ENCODE data around the gene TBC1D22A. TPM values are rescaled to one million over a fixed set of nuclear protein-coding genes. Genes with fewer than 3 reads are reported as not detected.

Gene TBC1D22A
- total RNA-seq, 4 donors from 2014 or later: 31.2 to 111 (median 41.8) TPM

DNA sequence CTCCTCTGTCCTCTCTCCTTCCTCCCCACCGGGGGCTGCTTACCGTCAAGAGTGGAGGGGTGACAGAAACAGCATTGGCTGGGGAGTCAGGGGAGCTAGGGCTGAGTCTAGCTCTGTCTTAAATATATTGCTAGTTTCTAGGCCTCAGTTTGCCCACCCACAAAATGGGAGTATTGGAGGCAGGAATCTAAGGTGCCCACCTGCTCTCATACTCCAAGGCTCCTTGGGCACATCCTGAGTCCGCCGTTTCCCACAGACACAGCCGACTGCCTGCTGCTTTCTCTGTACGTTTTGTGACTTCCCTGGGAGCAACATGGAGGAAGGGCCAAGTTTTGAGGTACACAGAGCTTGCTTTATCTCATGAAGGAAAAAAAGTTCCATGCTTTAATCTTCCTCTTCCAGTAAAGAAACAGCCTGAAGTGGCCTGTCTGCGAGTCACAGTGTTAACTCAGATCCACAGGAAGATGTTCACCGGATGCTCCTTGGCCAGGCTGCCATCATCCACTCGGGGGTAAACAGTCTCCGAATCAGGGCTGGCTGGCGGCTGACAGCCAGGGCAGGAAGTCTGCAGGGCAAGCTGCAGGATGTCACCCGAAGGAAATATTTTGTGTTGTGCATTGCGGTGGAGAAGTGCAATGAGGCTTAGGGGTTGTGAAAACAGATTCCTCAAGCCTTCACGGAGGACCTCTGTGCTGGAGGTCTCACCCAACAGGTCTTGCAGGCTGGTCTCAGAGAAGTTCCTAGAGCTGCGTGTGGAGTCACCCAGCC, 13.4 kb upstream of the TBC1D22A start:
- 52% methylated on average over 15 of the region's 15 CpGs; no CpG with 5 or more reads in 1 of the 2 donors for WGBS, 2 donors (ENCODE audit: low coverage in 1 of 2)
- no peak for DNase-seq
- Histone ChIP-seq H3K36me3 (no peaks in the 10 kb centered on the region), H3K27me3 (no peaks in the 10 kb centered on the region), H3K4me3 (no peak overlapping the region), H3K27ac (peak overlapping the region; percentile 21 to 64 (median 53)), H3K4me1 (peaks cover 35 to 55% (median 48%) of the 10 kb centered on the region in 4 donors), H3K9me3 (no peaks in the 10 kb centered on the region)
- intact Hi-C loops (cut with DNase I; ENCODE audit: low total_unique reads) (no loop called here), in situ Hi-C loops (cut with MboI; ENCODE audit: low pct_ligation_motif_present in 1 of 4, low pct_unique_long_range_greater_than_20kb in 1 of 4, low sequenced_read_pairs in 3 of 4) (loop anchor here in 1 of 4 donors (25.0 kb wide), 1 partner anchor 187 kb away; no protein-coding TSS in a partner anchor)
- TF ChIP-seq POLR2AphosphoS5 (IDR thresholded peaks at IDR 0.05): peak; percentile 75 to 88 (median 80)
- TF ChIP-seq POLR2A (IDR thresholded peaks at IDR 0.05): no peak

DNA sequence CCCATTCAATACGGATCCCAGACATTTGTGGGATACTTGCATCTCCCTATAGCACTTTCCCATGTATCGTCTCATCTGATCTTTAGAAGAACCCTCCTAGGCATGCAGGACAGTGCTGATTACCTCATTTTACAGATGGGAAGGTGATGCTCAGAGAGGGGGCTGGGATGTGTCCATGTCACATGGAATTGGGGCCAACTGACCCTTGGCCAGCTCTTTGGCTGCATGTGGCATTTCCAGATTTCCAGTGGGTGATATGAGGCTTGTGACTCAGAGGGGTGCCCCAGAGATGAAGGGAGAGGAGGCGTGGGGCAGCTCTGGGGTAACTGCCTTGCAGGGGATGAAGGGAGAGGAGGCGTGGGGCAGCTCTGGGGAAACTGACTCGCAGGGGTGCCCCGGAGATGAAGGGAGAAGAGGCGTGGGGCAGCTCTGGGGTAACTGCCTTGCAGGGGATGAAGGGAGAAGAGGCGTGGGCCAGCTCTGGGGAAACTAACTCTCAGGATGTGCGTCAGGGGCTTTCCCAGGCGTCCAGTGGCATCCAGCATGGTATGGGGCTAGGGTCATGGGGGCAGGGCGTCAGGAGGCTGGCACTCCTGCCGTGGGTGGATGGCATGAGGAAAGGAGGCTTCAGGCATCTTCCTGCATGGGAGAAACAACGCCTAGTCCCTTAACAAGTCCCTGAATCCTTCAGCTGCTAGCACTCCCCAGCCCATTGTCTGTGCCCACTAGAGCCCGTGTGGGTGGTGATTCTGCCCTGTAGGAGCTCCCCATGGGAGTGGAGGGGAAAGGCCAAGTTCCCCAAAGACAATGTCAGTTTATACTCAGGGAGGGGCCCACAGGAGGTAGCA, 12.5 kb upstream of the TBC1D22A start:
- peak overlapping the region; percentile 44 to 65 (median 63) for H3K27ac ChIP-seq

DNA sequence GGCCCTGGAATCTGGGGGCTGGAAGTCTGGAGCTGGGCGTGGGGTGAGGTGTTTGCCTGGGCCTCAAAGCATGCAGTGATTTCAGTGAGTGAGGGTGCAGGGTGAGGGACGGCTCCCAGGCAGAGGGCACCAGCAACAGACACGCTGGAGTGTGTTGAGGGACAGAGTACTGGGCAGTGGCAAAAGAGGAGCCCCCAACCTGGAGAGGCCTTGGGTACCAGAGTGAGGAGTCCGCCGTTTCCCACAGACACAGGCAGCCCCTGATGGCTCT, 12.0 kb upstream of the TBC1D22A start:
- Histone ChIP-seq H3K27me3 (no peaks in the 10 kb centered on the region), H3K4me1 (peaks cover 37 to 54% (median 50%) of the 10 kb centered on the region in 4 donors), H3K36me3 (no peaks in the 10 kb centered on the region), H3K4me3 (no peak overlapping the region), H3K27ac (peak overlapping the region; percentile 44 to 65 (median 63)), H3K9me3 (no peaks in the 10 kb centered on the region)
- WGBS, 2 donors (ENCODE audit: low coverage in 1 of 2): 60% methylated on average over 5 of the region's 5 CpGs; no CpG with 5 or more reads in 1 of the 2 donors
- TF ChIP-seq POLR2AphosphoS5 (IDR thresholded peaks at IDR 0.05) (no peak), EP300 (IDR thresholded peaks at IDR 0.05; ENCODE audit: low read depth) (no peak), POLR2A (IDR thresholded peaks at IDR 0.05) (no peak)
- TF ChIP-seq, protein P1, sequence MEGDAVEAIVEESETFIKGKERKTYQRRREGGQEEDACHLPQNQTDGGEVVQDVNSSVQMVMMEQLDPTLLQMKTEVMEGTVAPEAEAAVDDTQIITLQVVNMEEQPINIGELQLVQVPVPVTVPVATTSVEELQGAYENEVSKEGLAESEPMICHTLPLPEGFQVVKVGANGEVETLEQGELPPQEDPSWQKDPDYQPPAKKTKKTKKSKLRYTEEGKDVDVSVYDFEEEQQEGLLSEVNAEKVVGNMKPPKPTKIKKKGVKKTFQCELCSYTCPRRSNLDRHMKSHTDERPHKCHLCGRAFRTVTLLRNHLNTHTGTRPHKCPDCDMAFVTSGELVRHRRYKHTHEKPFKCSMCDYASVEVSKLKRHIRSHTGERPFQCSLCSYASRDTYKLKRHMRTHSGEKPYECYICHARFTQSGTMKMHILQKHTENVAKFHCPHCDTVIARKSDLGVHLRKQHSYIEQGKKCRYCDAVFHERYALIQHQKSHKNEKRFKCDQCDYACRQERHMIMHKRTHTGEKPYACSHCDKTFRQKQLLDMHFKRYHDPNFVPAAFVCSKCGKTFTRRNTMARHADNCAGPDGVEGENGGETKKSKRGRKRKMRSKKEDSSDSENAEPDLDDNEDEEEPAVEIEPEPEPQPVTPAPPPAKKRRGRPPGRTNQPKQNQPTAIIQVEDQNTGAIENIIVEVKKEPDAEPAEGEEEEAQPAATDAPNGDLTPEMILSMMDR (IDR thresholded peaks at IDR 0.05): no peak
- intact Hi-C loops (cut with DNase I; ENCODE audit: low total_unique reads): no loop called here
- in situ Hi-C loops (cut with MboI; ENCODE audit: low pct_ligation_motif_present in 1 of 4, low pct_unique_long_range_greater_than_20kb in 1 of 4, low sequenced_read_pairs in 3 of 4): loop anchor here in 1 of 4 donors (25.0 kb wide), 1 partner anchor 188 kb away; no protein-coding TSS in a partner anchor
- no peak for DNase-seq

More for the DNA sequence above, 12.5 kb upstream of the TBC1D22A start:
- no peak for DNase-seq
- TF ChIP-seq, protein P1 (IDR thresholded peaks at IDR 0.05): no peak
- TF ChIP-seq POLR2AphosphoS5 (IDR thresholded peaks at IDR 0.05) (no peak), POLR2A (IDR thresholded peaks at IDR 0.05) (no peak), EP300 (IDR thresholded peaks at IDR 0.05; ENCODE audit: low read depth) (no peak)
- peaks cover 37 to 57% (median 51%) of the 10 kb centered on the region in 4 donors for H3K4me1 ChIP-seq
- WGBS, 2 donors (ENCODE audit: low coverage in 1 of 2): 60 to 69% methylated on average over 7 to 14 of the region's 14 CpGs
- intact Hi-C loops (cut with DNase I; ENCODE audit: low total_unique reads): no loop called here
- H3K4me3 ChIP-seq: no peak overlapping the region
- in situ Hi-C loops (cut with MboI; ENCODE audit: low pct_ligation_motif_present in 1 of 4, low pct_unique_long_range_greater_than_20kb in 1 of 4, low sequenced_read_pairs in 3 of 4): loop anchor here in 2 of 4 donors (25.0 kb wide), 1 partner anchor 188 kb away; no protein-coding TSS in a partner anchor
- H3K36me3 ChIP-seq: no peaks in the 10 kb centered on the region
- H3K9me3 ChIP-seq: no peaks in the 10 kb centered on the region
- H3K27me3 ChIP-seq: no peaks in the 10 kb centered on the region

DNA sequence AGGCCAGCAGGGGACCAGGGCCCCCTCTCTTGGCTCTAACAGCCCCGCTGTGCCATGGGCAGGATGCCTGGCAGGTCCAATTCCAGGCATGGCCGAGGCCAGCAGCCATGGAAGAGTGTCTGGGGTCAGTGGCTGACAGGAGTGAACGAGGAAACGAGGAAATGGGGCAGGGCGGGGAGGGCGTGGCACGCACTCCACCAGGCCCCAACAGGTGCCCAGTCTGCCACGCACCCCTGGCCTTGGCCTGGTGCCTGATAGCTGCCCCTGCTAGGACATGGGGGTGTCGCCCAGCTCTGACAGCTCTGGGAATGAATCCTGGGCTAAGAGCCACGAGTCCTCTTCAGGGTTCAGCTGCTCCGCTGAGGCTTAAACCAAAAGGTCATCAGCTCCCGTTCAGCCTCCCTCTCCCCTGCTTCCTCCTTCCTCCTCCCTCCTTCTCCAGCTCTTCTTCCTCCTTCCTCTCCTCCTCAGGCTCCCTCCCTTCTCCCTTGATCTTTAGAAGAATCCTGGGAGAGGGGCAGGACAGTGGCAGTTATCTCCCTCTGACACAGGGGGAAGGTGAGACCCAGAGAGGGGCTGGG, 11.5 kb upstream of the TBC1D22A start:
- Histone ChIP-seq H3K27me3 (no peaks in the 10 kb centered on the region), H3K27ac (peak overlapping the region; percentile 44 to 65 (median 63)), H3K4me1 (peaks cover 37 to 54% (median 50%) of the 10 kb centered on the region in 4 donors), H3K4me3 (no peak overlapping the region), H3K36me3 (no peaks in the 10 kb centered on the region), H3K9me3 (no peaks in the 10 kb centered on the region)
- 42% methylated on average over 12 of the region's 12 CpGs; no CpG with 5 or more reads in 1 of the 2 donors for WGBS, 2 donors (ENCODE audit: low coverage in 1 of 2)
- peak; percentile 80 for DNase-seq
- intact Hi-C loops (cut with DNase I; ENCODE audit: low total_unique reads): no loop called here
- TF ChIP-seq POLR2A (IDR thresholded peaks at IDR 0.05): no peak
- TF ChIP-seq, protein P1 (IDR thresholded peaks at IDR 0.05): no peak
- in situ Hi-C loops (cut with MboI; ENCODE audit: low pct_ligation_motif_present in 1 of 4, low pct_unique_long_range_greater_than_20kb in 1 of 4, low sequenced_read_pairs in 3 of 4): loop anchor here in 1 of 4 donors (25.0 kb wide), 1 partner anchor 189 kb away; no protein-coding TSS in a partner anchor

All from transverse colon (tissue), 4 donors.